ENCODE measurements around the gene SNPH.

The SNPH gene

DNA sequence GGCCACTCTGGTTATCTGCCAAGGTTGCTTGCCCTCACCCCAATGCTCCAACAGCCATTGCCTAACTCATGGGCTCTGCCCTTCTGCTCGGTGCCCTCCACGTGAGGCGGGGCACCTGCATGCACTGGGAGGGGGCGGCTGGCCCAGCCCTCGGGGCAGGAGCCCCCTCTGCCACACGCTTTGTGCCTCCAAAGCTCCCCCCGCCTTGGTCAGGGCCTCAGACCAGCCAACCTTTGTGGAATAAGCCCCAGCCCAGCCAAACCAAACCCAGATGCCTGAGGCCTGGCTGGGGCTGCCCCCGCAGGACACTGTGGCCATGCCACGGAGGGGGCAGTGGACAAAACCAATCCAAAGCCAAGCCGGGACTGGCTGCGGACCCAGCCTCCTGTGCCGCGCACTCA, 41.5 kb downstream of the SNPH start:
- no peak for FAIRE-seq

DNA sequence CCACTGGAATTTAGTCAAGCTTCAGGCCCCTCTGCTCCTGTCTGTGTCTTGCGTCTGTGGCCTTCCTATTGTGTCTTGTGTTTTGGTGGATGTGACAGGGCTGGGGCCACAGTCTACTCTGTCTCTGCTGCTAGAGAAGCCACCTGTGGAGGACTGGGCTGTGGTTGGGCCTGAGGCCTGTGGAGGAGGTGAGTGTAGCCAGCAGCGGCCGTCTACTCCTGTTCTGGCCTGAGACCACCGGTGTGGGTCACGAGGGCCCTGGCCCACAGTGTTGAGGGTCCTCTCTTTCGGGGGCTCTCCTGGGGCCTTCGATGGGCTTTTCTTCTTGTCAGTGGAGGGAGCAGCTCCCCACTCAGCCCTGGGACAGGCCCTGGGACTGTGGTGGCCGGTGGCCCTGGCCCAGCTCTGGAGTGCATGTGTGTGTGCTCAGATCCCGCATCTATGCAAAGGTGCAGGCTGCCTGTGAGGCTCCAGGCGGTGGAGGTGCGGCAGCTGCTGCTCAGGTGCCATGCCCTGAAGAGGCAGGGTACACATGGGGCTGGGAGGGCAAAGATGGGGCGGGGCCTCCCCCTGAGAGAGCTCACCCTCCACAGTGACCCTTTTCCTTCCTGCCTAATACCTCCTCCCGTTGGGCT, 42.1 kb downstream of the SNPH start:
- no peak for FAIRE-seq

- FAIRE-seq: no peak
These were observed 42.6 kb downstream of the SNPH start for GRCh38 chr20:1308702-1309095.

- FAIRE-seq: no peak
These were observed 43.3 kb downstream of the SNPH start for GRCh38 chr20:1309439-1309847.

DNA sequence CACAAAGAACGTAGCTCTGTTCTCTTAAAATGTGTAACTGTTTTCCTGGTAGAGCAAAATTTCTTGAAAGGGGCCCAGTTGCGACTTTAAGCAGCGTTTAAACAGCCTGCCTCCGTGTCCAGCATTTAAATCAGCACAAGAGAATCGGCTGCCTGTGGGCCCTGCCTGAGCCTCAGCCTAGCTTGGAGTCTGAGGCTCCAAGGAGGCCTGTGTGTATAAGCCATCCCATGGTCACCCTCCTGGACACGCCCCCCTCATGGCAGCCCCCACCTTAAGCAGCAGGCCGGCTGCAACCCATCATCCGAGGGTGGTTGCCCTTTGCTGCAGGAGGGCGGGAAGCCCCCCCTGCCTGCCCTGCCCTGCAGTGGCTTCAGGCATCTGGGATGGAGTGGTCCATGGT, 44.0 kb downstream of the SNPH start:
- FAIRE-seq: no peak

- no peak for FAIRE-seq
These were observed 44.6 kb downstream of the SNPH start for GRCh38 chr20:1310506-1311190.

- no peak for FAIRE-seq
These were observed 46.2 kb downstream of the SNPH start for GRCh38 chr20:1312308-1312707.

GRCh38 chr20:1312904-1313235, 46.8 kb downstream of the SNPH start:
- no peak for FAIRE-seq

- FAIRE-seq: no peak
These were observed 47.3 kb downstream of the SNPH start for GRCh38 chr20:1313236-1313964.

GRCh38 chr20:1315804-1316203, 49.7 kb downstream of the SNPH start:
- no peak for FAIRE-seq

- FAIRE-seq: no peak
These were observed 51.6 kb downstream of the SNPH start for GRCh38 chr20:1317545-1318255.

GRCh38 chr20:1319051-1319450, 53.0 kb downstream of the SNPH start:
- no peak for FAIRE-seq

DNA sequence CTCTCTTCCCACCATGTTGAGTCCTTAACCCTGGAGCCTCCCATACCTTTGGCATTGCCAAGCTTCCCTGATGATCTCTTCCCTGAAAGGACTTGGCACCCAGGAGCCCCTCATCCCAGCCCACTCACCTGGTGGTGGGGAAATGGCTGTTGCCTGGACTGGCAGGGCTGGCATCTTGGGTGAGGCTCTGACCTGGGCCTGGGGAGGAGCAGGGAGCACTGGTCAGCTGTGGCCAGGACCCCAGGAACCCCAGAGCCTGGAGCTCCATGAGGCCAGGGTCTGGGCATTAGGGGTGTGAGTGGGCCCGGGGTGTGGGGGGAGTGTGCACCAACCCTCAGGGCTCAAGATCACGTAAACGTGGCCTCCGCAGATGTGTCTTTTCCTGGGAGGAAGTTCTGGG, 53.4 kb downstream of the SNPH start:
- FAIRE-seq: no peak

- FAIRE-seq: no peak
These were observed 53.9 kb downstream of the SNPH start for GRCh38 chr20:1320016-1320415.

DNA sequence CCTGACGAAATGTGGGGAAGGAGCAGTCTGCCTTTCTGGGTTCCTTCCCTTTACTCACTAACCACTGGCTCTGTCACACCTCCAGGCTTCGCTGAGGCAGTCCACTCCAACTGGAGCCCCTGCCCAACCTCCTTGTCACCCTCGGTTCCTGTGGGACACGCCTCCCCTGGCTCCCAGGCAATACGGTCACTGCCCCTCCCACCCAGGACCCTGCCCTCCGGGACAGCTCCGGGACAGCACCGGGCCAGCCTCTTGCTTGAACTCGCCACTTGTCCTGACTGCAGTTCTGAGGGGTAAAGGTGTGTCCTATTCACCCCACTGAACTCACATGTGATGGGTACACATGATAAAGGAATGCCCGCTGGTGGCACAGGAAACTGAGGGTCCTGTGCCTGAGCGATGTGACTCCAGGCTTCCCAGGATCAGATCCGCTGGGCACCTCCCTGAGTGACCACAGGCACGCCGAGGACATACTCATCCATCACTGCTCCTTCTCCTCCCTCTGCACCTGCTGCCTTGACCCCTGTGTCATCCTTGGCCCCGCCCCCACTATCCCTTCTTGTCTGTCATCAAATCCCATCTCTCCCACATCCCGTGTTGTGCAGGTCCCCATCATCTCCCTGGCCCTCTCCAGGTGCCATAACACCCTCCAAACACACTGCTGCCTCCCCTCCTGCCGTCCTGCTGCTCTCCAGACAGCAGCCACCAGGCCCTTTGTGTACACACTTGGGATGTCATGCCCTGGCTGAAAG, 55.0 kb downstream of the SNPH start:
- FAIRE-seq: no peak

- FAIRE-seq: no peak
These were observed 55.5 kb downstream of the SNPH start for GRCh38 chr20:1321654-1321939.

GRCh38 chr20:1322511-1323245, 56.6 kb downstream of the SNPH start:
- no peak for FAIRE-seq

GRCh38 chr20:1323256-1323655, 57.2 kb downstream of the SNPH start:
- no peak for FAIRE-seq

DNA sequence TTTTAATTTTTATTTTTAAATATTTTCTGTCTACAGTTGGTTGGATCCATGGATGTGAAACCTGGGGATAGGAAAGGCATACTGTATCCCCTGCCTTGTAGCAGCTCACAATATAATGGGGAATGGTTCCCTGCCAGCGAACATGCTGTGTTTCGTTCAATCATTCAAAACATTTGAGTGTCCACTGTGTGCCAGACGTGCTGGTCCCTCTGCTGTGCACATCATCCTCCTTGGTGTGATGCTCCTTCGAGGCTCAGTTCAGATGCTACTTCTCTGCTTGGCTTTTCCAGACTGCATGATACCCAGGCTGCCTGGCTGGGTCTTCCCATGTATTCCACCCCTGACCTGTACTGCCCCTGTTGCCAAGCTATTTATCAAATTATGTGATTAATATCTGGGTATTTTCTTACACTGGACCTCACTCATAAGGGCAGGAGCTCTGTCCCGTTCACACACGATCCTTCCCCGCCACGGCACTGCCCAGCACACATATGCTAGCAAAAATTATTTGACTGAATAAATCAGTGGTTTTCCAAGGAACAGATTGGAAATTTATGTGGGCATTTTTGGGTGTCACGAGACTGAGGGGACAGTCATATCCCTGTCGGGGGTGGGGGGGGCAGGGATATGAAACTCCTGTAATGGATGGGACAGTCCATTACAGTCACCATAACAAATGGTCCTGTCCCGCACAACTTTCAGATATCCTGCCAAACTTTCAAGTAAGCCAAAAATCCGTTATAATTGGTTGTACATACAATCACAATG, 57.9 kb downstream of the SNPH start:
- FAIRE-seq: no peak

- FAIRE-seq: no peak
These were observed 58.6 kb downstream of the SNPH start for GRCh38 chr20:1324598-1325172.

Data from colon (tissue), 2 donors.